Nephron (organoid): ENCODE data around the gene DCLRE1B.

Experiments
- H3K27ac Mint-ChIP-seq, 3 experiments: 2 replicates each; pipeline ENCODE4 v1.8.0; 2020; ENCODE audit warnings: mixed read lengths in 3 of 3, mild to moderate bottlenecking in 2 of 3, moderate library complexity in 1 of 3
- H3K27me3 Mint-ChIP-seq: 2 replicates; pipeline ENCODE4 v1.8.0; 2021; ENCODE audit warnings: low read depth, mild to moderate bottlenecking, moderate library complexity, mixed read lengths
- H3K36me3 Mint-ChIP-seq: 2 replicates; pipeline ENCODE4 v1.8.0; 2020; ENCODE audit warnings: low read depth, mixed read lengths
- H3K4me1 Mint-ChIP-seq: 2 replicates; pipeline ENCODE4 v1.8.0; 2020; ENCODE audit warnings: mixed read lengths
- H3K4me3 Mint-ChIP-seq, 3 experiments: 2 replicates each; pipeline ENCODE4 v1.8.0; 2020; ENCODE audit warnings: mild to moderate bottlenecking in 3 of 3, mixed read lengths in 3 of 3, moderate library complexity in 2 of 3
- H3K9me3 Mint-ChIP-seq: 2 replicates; pipeline ENCODE4 v1.8.0; 2020; ENCODE audit warnings: mixed read lengths
- CTCF ChIP-seq, 3 experiments: fragments of 200-600 bp; sonication (generic); IDR thresholded peaks; one replicate each; pipeline ENCODE4 v1.5.0; 2021; ENCODE audit warnings: antibody characterized with exemption in 3 of 3; ENCODE audit not compliant: unreplicated experiment in 3 of 3

DCLRE1B gene

GRCh38 chr1:113930499-113931161 is 25.5 kb downstream of the DCLRE1B start:
- no peak for TF ChIP-seq CTCF (IDR thresholded peaks at IDR 0.05; ENCODE audit: unreplicated experiment in 3 of 3)
- H3K27ac Mint-ChIP-seq: peak overlapping the region; percentile 65 to 86 (median 86)
- no peaks in the 10 kb centered on the region for H3K36me3 Mint-ChIP-seq
- H3K4me1 Mint-ChIP-seq: peaks cover 47% of the 10 kb centered on the region
- H3K27me3 Mint-ChIP-seq: peaks cover 1% of the 10 kb centered on the region
- peak overlapping the region; percentile 91 to 97 (median 92) for H3K4me3 Mint-ChIP-seq
- H3K9me3 Mint-ChIP-seq: no peaks in the 10 kb centered on the region

GRCh38 chr1:113931451-113931851 is 26.3 kb downstream of the DCLRE1B start:
- H3K4me1 Mint-ChIP-seq: peaks cover 47% of the 10 kb centered on the region
- peak overlapping the region; percentile 91 to 97 (median 92) for H3K4me3 Mint-ChIP-seq
- no peaks in the 10 kb centered on the region for H3K9me3 Mint-ChIP-seq
- H3K27me3 Mint-ChIP-seq: no peaks in the 10 kb centered on the region
- no peaks in the 10 kb centered on the region for H3K36me3 Mint-ChIP-seq
- TF ChIP-seq CTCF (IDR thresholded peaks at IDR 0.05; ENCODE audit: unreplicated experiment in 3 of 3): no peak
- peak overlapping the region; percentile 65 to 86 (median 86) for H3K27ac Mint-ChIP-seq

- Mint-ChIP-seq H3K36me3 (no peaks in the 10 kb centered on the region), H3K27ac (no peak overlapping the region), H3K4me1 (peaks cover 43% of the 10 kb centered on the region), H3K27me3 (no peaks in the 10 kb centered on the region), H3K9me3 (no peaks in the 10 kb centered on the region), H3K4me3 (no peak overlapping the region)
- TF ChIP-seq CTCF (IDR thresholded peaks at IDR 0.05; ENCODE audit: unreplicated experiment in 3 of 3): no peak
Observed at GRCh38 chr1:113934006-113934405, 28.9 kb downstream of the DCLRE1B start.

- H3K4me3 Mint-ChIP-seq: no peak overlapping the region
Observed at GRCh38 chr1:113934511-113935055, 29.5 kb downstream of the DCLRE1B start.

GRCh38 chr1:113935176-113935575 is 30.1 kb downstream of the DCLRE1B start:
- H3K4me3 Mint-ChIP-seq: no peak overlapping the region
- peaks cover under 1% of the 10 kb centered on the region for H3K36me3 Mint-ChIP-seq
- H3K9me3 Mint-ChIP-seq: no peaks in the 10 kb centered on the region
- no peak for TF ChIP-seq CTCF (IDR thresholded peaks at IDR 0.05; ENCODE audit: unreplicated experiment in 3 of 3)
- H3K27me3 Mint-ChIP-seq: no peaks in the 10 kb centered on the region
- H3K4me1 Mint-ChIP-seq: peaks cover 46% of the 10 kb centered on the region
- no peak overlapping the region for H3K27ac Mint-ChIP-seq

More at GRCh38 chr1:113934511-113935055, 29.5 kb downstream of the DCLRE1B start:
- no peak overlapping the region for H3K27ac Mint-ChIP-seq
- H3K4me1 Mint-ChIP-seq: peaks cover 46% of the 10 kb centered on the region
- H3K9me3 Mint-ChIP-seq: no peaks in the 10 kb centered on the region
- no peaks in the 10 kb centered on the region for H3K36me3 Mint-ChIP-seq
- TF ChIP-seq CTCF (IDR thresholded peaks at IDR 0.05; ENCODE audit: unreplicated experiment in 3 of 3): no peak
- H3K27me3 Mint-ChIP-seq: no peaks in the 10 kb centered on the region

DNA sequence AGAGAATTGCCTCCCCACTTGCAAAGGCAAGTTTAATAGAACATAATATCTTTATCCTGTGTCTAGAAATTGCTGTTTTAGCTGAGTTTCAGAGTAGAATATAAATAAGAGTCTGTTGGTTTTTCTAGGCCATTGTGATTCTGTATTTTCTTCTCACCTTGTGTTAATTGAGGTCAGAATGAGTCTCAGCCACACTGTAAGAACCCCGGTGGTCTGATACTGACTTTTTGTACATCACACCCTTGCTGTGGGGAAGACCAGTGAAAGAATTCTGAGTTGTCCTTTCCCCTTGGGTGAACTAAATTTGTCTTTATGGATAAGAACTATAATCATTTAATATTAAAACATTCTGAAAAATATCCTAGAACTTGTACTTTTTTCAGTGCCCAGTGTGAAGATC is 30.8 kb downstream of the DCLRE1B start:
- H3K4me1 Mint-ChIP-seq: peaks cover 42% of the 10 kb centered on the region
- no peak overlapping the region for H3K27ac Mint-ChIP-seq
- peaks cover 8% of the 10 kb centered on the region for H3K36me3 Mint-ChIP-seq
- no peak overlapping the region for H3K4me3 Mint-ChIP-seq
- H3K27me3 Mint-ChIP-seq: no peaks in the 10 kb centered on the region
- H3K9me3 Mint-ChIP-seq: no peaks in the 10 kb centered on the region
- no peak for TF ChIP-seq CTCF (IDR thresholded peaks at IDR 0.05; ENCODE audit: unreplicated experiment in 3 of 3)
